ENCODE data around the gene PLEKHG4B. TPM values are rescaled to one million over a fixed set of nuclear protein-coding genes. Genes with fewer than 3 reads are reported as not detected.

PLEKHG4B gene
- total RNA-seq, 1 experiment from 2014 or later = 0.02 TPM

DNA sequence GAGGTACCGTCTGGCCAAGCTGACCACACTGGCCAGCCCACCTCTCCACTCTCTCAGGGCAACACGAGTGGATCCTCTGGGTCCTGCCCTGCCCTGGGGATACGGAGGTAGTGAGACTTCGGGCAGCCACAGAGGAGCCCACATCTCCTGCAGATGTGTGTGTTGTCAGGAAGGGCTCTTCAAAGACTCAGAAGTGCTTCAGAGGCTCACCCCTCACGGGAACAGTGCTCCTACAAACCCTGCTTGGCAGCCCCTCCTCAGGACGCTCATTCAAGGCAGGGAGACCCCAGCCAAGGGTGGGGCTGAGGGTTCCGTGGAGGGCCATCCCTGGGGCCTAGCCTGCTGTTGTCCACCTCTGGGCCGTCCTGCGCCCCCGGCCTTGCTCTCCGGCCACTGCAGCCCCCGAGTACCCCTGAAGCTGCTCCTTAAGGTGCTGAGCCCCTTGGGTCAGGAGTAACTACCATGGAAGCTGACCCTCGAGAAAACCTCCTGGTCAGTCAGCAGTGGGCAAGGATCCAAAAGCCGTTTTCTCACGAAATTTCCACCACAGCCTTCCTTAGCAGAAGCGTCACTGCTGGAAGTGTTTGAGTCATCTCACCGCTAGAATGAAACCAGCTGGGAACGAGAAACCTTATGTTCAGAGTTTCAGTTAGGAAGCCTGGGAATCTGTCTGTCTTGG lies 76.2 kb downstream of the PLEKHG4B start:
- H2AFZ ChIP-seq (ENCODE audit: low read depth, low read length, poor library complexity, severe bottlenecking) = no peak overlapping the region
- DNase-seq (ENCODE audit: low read depth, low spot score) (no peak), ATAC-seq (no peak)
- H3K27me3 ChIP-seq (ENCODE audit: insufficient read depth, low read length) = no peaks in the 10 kb centered on the region
- POLR2A ChIA-PET = no interaction called here
- H3K9ac ChIP-seq (ENCODE audit: low read length) = no peak overlapping the region
- no peak overlapping the region for H3K27ac ChIP-seq (ENCODE audit: low read depth, low read length)
- no peak overlapping the region for H3K4me2 ChIP-seq (ENCODE audit: low read length)
- no peaks in the 10 kb centered on the region for H3K36me3 ChIP-seq (ENCODE audit: control insufficient read depth in 1 of 2, insufficient read depth in 2 of 2, low read length in 2 of 2)
- no peaks in the 10 kb centered on the region for H4K20me1 ChIP-seq (ENCODE audit: insufficient read depth)
- peaks cover 0 to 6% of the 10 kb centered on the region in 2 experiments; a peak in 2 of 4 replicates for H3K4me1 ChIP-seq (ENCODE audit: control insufficient read depth in 1 of 2, insufficient read depth in 2 of 2, low read length in 2 of 2)
- H3K4me3 ChIP-seq (replicated peaks in 1 of 2; ENCODE audit: low read depth in 1 of 2, low read length in 2 of 2) = no peak overlapping the region
- H3K9me3 ChIP-seq (ENCODE audit: control insufficient read depth in 1 of 2, insufficient read depth in 1 of 2, low read depth in 1 of 2, low read length in 2 of 2) = no peaks in the 10 kb centered on the region
- no peaks in the 10 kb centered on the region for H3K9me2 ChIP-seq (ENCODE audit: insufficient read depth)
- no TSS peak for BruUV-seq (replicated peaks)
- TF ChIP-seq SIN3A (IDR thresholded peaks at IDR 0.05; ENCODE audit: low read depth) (no peak), ZBTB33 (IDR thresholded peaks at IDR 0.05; ENCODE audit: extremely low read depth, insufficient replicate concordance, low read length) (no peak), JUND (IDR thresholded peaks at IDR 0.05) (no peak), ZNF274 (IDR thresholded peaks at IDR 0.05; ENCODE audit: low read depth, low read length) (no peak)
- RAD21 ChIA-PET (ENCODE audit: low non-redundant PET in 1 of 2, low total read pairs in 2 of 2, uncharacterized antibody in 2 of 2, unreplicated experiment in 2 of 2) = no interaction called here
- intact Hi-C loops (cut with micrococcal nuclease) = no loop called here
- CTCF ChIA-PET = no interaction called here
- H3K79me2 ChIP-seq (ENCODE audit: insufficient read depth, low read length) = no peaks in the 10 kb centered on the region

- H3K79me2 ChIP-seq (ENCODE audit: insufficient read depth, low read length) = no peaks in the 10 kb centered on the region
- no peaks in the 10 kb centered on the region for H3K27me3 ChIP-seq (ENCODE audit: insufficient read depth, low read length)
- H2AFZ ChIP-seq (ENCODE audit: low read depth, low read length, poor library complexity, severe bottlenecking) = no peak overlapping the region
- TF ChIP-seq CBX3 (IDR thresholded peaks at IDR 0.05; ENCODE audit: low read depth) (no peak), EZH2phosphoT487 (IDR thresholded peaks at IDR 0.05; ENCODE audit: borderline replicate concordance) (no peak), EGR1 (IDR thresholded peaks at IDR 0.05; ENCODE audit: low read depth) (no peak), YY1 (IDR thresholded peaks at IDR 0.05; ENCODE audit: extremely low read depth, insufficient replicate concordance, low read depth, low read length) (no peak), EZH2 (IDR thresholded peaks at IDR 0.05) (no peak), JUND (IDR thresholded peaks at IDR 0.05) (no peak), REST (IDR thresholded peaks at IDR 0.05; ENCODE audit: low read depth) (no peak), RAD21 (IDR thresholded peaks at IDR 0.05; ENCODE audit: low read depth) (no peak), ELF1 (IDR thresholded peaks at IDR 0.05; ENCODE audit: borderline replicate concordance, low read depth) (no peak), CEBPB (IDR thresholded peaks at IDR 0.05; ENCODE audit: low read depth) (no peak), FOSL1 (IDR thresholded peaks at IDR 0.05; ENCODE audit: low read depth) (no peak)
- no peak for ATAC-seq
- H3K27ac ChIP-seq (ENCODE audit: low read depth, low read length) = no peak overlapping the region
- no peak overlapping the region for H3K9ac ChIP-seq (ENCODE audit: low read length)
- DNase-seq (ENCODE audit: low read depth, low spot score) = no peak
- no peak overlapping the region for H3K4me2 ChIP-seq (ENCODE audit: low read length)
- H3K36me3 ChIP-seq (ENCODE audit: control insufficient read depth in 1 of 2, insufficient read depth in 2 of 2, low read length in 2 of 2) = no peaks in the 10 kb centered on the region
- no peaks in the 10 kb centered on the region for H3K9me2 ChIP-seq (ENCODE audit: insufficient read depth)
- ChIA-PET RAD21 (ENCODE audit: low non-redundant PET in 1 of 2, low total read pairs in 2 of 2, uncharacterized antibody in 2 of 2, unreplicated experiment in 2 of 2) (no interaction called here), POLR2A (no interaction called here), CTCF (no interaction called here)
- no peak overlapping the region for H3K4me3 ChIP-seq (replicated peaks in 1 of 2; ENCODE audit: low read depth in 1 of 2, low read length in 2 of 2)
- BruUV-seq (replicated peaks) = no TSS peak
- H4K20me1 ChIP-seq (ENCODE audit: insufficient read depth) = no peaks in the 10 kb centered on the region
- no peaks in the 10 kb centered on the region for H3K9me3 ChIP-seq (ENCODE audit: control insufficient read depth in 1 of 2, insufficient read depth in 1 of 2, low read depth in 1 of 2, low read length in 2 of 2)
- intact Hi-C loops (cut with micrococcal nuclease) = no loop called here
- H3K4me1 ChIP-seq (ENCODE audit: control insufficient read depth in 1 of 2, insufficient read depth in 2 of 2, low read length in 2 of 2) = peaks cover 0 to 6% of the 10 kb centered on the region in 2 experiments; a peak in 2 of 4 replicates
Measured at GRCh38 chr5:169071-169727, 77.2 kb downstream of the PLEKHG4B start.

All from HCT116 (cell line).